IPS DF 4.7 (cell line): Measurements from ENCODE around the gene RND2.
A peak's percentile ranks its signal among the peaks of the same experiment; 100 is the strongest.
"Not testable (repeated sequence)": the region's sequence is repeated elsewhere in the genome, so short reads cannot be mapped to it uniquely, and the experiment has no call there.

Source experiments
- DNase-seq: peaks from one replicate; pipeline ENCODE4 v3.0.0-alpha.2; 2013; ENCODE audit warnings: low spot score; ENCODE audit errors: extremely low read depth

The RND2 gene, protein sequence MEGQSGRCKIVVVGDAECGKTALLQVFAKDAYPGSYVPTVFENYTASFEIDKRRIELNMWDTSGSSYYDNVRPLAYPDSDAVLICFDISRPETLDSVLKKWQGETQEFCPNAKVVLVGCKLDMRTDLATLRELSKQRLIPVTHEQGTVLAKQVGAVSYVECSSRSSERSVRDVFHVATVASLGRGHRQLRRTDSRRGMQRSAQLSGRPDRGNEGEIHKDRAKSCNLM

DNA sequence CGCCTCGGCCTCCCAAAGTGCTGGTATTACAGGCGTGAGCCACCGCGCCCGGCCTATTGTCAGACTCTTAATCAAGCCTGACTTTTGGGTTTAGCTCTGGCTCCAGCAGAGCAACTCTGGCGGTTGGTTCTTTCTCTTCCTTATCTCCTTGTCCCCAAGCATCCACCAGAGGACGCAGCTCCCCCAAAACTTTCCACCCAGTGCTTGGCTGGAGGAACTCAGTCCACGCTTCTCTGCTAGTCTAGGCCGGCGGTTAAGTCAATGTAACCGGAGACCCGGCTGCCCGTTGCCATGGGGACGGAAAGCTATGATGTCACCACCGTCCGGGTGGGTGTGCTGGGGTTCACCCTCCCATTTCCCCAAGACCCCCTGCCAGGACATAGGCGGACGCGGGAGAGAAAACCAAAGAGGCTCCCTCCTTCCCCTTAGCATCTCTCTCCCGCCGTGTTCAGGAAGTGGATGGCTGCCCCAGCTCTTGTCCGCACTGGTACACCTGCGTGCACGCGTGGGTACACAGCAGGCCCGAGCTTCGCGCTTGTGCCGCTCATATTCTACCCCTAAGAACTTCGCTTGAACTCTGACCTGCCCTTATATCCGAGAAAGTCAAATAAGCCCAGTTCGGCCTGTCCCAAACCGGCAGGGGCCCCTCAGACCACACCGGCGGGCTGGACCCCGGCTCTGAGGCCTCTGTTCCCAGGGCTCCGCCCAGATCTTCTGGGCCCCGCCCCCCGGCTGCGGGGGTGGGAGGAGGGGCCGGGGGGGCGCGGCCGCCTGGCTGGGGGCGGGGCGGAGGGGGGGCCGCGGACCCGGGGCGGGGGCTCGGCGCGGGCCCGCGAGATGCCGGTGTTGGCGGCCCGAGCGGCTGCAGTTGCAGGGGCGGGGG is at the start of gene RND2:
Gene RND2, plus strand, starts transcription at position 825 of the 883 bp plus-strand sequence. CDS start 117 bp downstream, outside the sequence.
- DNase-seq: peak; percentile 96

DNA sequence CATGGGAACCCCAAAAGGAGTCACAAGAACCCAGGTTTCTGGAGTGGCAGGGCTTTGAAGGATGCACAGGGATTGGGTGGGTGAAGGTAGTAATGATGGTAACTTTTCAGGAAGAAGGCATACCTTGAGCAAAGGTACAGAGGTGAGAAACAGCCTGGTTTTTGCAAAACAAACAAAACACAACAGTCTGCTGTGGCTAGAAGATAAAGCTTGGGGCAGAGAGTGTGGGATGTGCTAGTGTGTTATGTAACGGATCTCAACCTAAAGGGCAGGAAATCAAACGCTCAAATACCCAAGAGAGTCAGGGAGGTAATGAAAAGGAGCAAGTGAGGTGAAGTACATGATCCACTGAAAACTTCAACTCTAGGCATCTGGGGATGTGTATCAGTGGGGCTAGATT is 49.8 kb upstream of the RND2 start:
- DNase-seq: no peak

DNA sequence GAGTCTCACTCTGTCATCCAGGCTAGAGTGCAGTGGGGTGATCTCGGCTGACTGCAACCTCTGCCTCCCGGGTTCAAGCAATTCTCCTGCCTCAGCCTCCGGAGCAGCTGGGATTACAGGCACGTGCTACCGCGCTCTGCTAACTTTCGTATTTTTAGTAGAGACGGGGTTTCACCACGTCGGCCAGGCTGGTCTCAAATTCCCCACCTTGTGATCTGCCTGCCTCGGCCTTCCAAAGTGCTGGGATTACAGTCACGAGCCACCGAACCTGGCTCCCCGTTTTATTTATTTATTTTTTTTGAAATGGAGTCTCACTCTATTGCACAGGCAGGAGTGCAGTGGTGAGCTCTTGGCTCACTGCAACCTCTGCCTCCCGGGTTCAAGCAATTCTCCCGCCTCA is 49.3 kb upstream of the RND2 start:
- DNase-seq: not testable (repeated sequence)

DNA sequence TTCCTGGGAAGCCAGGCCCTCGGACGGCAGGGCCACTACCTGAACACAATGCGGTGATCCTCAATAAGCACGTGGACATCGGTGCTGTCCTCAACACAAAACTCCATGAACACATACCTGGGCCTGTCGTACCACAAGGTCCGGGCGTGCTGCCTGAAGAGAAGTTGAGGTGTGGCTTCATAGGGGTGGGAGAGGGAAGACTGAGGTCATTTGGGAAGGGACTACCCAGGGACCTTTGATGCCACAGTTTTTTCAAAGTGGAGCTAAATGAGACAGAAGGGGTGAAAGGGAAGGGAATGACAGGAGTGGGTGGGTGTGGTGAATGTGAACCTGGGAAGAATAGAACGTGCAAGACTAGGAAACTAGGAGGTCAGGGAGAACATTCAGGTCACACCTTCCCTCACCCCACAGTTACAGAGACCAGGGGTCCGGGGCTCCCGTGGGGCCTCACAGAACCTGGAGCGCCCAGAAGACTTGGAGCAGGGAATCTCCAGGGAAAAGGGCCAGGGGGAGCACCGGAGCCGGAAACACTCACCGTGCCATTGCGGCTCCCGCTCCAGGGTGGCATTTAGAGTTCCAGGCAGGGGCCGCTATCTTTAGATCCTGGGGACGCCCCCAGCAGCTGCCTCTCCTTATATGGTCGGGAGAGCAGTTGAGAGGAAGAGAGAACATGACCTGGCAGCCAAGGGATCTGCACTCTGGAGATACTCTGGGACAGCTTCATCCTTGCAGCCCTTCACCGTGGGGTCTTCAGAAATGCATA is 45.3 kb upstream of the RND2 start, which contains the start of gene PTGES3L:
Gene PTGES3L, minus strand, starts transcription at position 570 of the 763 bp plus-strand sequence. Its CDS starts 27 bp downstream, at position 543.
- no peak for DNase-seq

DNA sequence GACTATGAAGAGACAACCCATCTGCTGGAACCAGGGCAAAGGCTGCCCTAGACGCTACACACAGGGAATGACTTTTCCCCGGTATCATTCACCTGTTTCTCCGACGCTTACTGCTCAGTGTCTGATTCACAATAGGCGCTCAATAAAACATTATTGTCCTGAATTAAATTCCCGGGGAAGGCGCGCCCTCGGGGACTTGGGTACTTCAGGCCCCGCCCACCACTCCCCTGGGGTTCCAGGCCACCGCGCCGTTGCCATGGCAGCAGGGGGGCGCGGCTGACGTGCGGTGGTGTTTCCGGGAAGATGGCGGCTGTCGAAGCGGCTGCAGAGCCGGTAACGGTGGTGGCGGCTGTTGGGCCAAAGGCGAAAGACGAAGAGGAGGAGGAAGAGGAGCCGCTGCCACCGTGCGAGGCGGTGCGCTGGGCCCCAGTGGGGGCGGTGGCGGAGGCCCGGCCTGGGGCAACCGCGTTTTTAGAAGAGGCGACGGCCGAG is 44.7 kb upstream of the RND2 start, which contains the start of gene RUNDC1:
Gene RUNDC1, plus strand, starts transcription at position 292 of the 492 bp plus-strand sequence. Its CDS starts 12 bp downstream, at position 304.
- no peak for DNase-seq

DNA sequence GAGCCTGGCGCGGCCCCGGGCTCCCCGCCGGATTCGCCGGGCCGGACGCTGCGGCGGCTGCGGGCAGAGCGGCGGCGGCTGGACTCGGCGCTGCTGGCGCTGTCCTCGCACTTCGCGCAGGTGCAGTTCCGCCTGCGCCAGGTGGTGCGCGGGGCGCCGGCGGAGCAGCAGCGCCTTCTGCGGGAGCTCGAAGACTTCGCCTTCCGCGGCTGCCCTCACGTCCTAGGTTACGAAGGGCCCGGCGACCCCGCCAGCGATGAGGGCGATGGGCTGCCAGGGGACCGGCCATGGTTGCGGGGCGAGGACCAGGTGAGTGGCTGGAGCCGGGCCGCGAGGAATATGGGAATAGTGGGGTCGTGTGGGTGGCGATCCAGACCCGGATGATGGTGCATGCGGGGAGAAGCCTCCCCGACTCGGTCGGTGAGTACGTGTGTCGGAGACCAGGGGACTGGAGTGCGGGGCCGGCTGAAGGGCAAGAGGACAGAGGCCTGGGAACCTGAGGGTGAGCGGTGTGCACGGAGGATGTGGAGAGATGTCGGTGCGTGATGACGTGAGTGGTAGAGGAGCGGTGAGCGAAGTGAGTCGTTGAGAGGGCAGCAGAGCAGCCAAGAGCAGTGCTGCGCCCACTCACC is 44.1 kb upstream of the RND2 start:
- DNase-seq: no peak

DNA sequence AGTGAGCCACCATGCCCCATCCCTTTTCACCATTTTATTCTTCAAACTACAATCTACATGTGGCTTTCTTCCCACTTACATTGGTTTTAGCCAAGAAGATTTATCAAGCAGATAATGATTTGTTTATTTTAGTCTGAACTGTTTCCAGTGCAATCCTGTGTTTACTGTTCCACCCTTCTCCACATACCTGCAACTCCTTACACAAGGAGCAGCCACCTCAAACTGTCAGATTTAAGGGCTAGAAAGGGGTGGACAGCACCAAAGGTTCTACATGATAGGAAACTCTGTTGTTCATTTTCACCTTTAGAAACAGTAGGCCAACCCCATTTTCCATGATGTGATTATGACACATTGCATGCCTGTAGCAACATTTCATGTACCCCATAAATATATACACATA is 42.8 kb upstream of the RND2 start:
- DNase-seq: no peak

DNA sequence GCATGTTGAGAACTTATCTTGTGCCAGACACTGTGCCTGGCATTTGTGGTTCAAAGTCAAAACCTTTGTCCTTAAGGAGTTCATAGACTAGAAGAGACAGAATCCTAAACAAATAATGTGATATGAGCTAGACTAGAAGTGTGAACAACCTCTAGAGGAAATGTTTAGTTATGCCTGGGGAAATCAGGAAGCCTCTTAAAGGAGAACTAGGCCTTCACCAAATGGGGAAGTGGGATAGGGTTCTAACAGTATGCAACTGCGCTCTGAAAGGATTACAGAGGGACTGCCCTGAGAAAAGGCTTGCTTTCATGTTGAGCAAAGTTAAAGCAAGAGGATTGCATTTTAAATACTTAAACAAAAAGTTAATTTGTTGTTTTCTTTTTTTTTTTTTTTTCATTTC is 39.8 kb upstream of the RND2 start:
- DNase-seq: no peak

DNA sequence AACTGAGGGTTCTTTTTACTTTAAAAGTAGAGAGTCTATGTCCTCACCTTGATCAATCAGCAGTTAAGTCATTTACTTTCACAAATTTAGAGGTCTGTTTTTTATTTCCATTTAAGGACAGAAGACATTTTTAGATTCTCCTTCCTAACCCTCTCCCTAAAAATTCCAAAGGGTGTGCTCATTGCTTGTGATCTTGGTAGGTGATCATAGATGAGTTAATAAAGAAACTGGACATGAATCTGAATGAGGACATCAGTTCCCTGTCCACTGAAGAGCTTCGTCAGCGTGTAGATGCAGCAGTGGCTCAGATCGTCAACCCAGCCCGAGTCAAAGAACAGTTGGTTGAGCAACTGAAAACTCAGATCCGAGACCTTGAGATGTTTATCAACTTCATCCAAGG is 35.9 kb upstream of the RND2 start:
- no peak for DNase-seq

DNA sequence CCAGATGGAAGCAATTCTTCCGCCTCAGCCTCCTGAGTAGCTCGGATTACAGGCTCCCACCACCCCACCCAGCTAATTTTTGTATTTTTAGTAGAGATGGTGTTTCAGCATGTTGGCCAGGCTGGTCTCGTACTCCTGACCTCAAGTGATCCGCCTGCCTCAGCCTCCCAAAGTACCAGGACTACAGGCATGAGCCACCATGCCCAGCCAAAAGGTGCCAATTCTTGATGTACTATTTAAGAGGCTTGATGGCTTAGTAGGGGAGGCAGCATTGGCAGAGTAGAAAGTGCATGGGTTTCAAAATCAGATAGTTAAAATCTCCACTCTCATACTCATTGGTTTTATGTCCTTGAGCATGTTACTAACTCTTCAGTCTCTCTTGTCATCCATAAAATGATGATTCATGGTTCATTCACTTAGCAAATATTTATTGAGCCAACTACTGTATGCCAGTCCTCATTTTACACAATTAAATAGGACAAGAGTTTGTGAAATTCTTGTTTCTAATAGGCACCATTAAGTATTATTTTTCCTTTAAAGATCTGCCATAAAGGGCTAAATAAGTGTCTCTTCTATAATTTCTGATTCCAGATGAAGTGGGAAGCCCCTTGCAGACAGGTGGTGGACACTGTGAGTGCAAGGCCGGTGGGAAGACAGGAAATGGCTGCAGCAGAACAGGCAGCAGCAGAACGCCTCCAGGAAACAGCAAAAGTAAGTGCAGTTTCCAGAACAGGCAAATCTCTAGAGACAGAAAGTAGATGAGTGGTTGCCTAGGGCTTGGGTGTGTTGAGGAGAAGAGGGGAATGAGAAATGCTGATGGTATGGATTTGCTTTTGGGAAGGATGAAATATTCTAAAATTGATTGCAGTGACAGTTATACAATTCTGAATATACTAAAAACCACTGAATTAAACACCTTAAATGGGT is 35.0 kb upstream of the RND2 start:
- DNase-seq: no peak

DNA sequence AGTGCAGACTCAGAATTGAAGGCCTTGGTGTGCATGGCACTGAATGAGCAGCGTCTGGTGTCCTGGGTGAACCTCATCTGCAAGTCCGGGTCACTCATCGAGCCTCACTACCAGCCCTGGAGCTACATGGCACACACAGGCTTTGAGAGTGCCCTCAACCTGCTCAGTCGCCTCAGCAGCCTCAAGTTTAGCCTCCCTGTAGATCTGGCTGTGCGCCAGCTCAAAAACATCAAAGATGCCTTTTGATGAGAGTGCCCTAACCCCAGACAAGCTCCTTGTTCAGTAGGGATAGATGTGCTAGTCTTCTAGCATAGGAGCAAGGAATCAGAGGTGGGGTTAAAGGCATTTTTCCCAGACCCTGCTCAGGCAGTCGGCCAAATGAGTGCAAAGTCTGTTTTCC is 33.6 kb upstream of the RND2 start:
- DNase-seq: no peak

DNA sequence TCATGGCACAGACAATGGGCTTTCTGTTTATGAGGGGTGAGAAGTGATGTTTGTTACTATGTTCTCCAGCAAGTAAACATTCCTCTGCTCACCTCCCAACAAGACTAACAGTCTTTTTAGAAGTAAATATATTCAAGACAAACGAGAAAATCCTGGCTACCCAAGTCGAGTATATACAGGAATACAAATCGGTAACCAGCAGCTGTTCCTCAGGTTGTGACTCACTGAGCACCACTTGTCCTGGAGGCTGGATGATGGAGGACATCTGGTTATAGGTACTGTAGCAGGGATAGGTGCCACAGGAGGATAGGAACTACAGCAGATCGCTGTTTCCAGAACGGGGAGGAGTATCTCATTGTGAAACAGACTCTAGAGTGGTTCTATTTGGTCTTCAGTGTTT is 32.2 kb upstream of the RND2 start:
- DNase-seq: no peak

DNA sequence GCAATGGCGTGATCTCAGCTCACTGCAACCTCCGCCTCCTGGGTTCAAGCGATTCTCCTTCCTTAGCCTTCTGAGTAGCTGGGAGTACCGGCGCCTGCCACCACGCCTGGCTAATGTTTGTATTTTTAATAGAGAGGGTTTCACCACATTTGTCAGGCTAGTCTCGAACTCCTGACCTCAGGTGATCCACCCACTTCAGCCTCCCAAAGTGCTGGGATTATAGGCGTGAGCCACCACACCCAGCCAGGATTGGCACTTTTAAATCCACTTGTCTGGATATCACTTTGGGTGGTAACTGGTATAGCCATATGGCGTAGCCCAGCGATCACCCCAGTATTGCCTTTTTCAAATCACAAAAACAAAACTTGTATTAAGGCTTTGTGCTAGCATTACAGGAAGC is 31.1 kb upstream of the RND2 start:
- not testable (repeated sequence) for DNase-seq

DNA sequence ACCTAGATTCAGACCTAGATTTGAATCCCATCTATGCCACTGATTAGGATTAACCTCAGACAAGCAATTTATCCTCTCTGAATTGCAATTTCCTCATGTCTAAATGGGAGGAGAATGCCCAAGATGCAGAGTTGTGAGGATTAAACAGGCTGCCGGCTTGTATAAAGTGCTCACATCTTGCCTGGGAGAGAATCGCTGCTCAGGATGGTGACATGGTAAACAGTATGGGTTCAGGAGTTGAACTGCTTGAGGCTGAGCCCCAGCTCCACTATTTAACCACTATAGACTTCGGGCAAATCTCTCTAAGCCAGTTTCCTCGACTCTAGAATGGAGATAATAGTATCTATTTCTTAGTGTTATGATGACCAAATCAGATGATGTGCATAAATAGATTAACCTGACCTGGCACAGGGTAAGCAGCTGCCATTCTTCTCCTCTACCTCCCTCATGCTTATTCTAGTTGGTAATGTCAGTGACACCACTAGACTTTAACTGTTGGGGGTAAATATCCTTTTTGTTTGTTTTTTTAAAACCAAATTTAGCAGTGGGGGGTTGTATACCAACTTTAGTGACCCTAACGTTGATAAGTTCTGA is 27.5 kb upstream of the RND2 start:
- no peak for DNase-seq

DNA sequence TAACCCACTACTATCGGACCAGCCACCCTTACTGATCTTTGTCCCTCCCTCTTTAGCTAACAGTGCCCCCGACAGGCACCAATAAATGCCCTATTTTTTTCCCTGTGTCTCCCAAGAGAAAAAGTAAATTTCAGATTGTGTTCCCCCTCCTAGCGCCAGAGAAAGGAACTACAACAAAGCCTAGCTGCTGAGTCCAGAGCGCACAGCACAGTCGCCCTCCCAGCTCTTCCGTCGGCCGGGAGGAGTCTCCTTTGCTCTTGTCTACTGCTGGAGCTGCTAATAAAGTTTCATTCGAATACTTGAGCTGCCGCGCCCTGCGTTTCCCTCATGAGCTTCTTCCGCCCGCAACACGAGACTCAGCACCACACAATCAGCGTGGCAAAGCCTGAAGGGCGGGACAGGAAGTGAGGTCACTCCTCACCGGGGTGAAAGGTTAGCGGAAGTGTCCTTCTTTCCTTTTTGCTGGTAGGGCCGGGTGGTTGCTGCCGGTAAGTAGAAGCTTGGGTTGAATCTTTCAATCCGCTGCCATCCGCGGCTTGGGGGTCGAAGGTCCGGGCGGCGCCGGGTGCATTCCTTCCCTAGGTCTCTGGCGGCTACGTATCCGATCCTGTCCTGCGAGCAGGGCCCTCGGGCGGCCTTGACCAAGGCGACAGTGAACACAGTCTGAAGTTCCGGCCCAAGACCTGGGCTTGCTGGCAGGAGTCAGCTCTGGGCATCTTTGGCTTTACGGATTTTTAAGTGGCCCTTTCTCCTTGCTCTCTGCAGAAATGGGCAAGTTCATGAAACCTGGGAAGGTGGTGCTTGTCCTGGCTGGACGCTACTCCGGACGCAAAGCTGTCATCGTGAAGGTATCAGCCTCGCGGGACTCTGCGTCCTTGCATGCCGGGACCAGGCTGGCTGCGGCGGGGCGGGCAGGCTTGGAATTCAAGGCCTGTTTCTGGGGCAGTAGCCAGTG is 26.8 kb upstream of the RND2 start, which contains the start of gene RPL27:
Gene RPL27, plus strand, starts transcription at position 436 of the 955 bp plus-strand sequence. Its CDS starts 332 bp downstream, at position 768.
- peak; percentile 99 for DNase-seq

DNA sequence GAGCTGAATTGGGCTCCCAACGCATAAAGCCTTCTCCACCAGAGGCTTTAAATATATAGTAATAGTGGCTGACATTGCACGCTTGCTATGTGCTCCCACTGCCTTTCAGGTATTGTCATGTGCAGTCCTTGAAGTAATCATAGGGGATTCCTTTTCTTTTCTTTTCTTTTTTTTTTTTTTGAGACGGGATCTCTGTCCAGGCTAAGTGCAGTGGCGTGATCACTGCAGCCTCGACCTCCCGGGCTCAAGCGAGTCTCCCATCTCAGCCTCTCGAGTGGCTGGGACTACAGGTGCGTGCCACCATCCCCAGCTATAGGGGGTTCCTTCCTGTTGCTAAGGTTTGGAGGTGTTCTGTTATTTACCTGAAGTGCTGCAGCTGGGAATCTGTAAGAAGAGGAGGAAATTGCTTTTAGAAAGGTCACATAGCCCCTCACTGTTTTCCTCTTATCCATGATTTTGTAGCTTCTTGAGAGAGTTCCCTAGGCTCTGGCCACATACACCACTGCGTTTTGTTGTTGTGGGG is 26.0 kb upstream of the RND2 start:
- no peak for DNase-seq

DNA sequence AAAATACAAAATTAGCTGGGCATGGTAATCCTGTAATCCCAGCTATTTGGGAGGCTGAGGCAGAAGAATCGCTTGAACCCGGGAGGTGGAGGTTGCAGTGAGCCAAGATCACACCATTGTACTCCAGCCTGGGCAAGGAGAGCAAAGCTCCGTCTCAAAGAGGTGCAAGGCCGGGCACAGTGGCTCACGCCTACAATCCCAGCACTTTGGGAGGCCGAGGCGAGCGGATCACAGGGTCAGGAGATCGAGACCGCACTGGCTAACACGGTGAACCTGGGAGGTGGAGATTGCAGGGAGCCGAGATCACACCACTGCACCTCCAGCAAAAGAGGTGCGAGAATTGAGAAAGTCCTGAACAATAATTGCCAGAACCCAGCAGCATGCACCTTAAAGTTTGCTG is 24.1 kb upstream of the RND2 start:
- not testable (repeated sequence) for DNase-seq

DNA sequence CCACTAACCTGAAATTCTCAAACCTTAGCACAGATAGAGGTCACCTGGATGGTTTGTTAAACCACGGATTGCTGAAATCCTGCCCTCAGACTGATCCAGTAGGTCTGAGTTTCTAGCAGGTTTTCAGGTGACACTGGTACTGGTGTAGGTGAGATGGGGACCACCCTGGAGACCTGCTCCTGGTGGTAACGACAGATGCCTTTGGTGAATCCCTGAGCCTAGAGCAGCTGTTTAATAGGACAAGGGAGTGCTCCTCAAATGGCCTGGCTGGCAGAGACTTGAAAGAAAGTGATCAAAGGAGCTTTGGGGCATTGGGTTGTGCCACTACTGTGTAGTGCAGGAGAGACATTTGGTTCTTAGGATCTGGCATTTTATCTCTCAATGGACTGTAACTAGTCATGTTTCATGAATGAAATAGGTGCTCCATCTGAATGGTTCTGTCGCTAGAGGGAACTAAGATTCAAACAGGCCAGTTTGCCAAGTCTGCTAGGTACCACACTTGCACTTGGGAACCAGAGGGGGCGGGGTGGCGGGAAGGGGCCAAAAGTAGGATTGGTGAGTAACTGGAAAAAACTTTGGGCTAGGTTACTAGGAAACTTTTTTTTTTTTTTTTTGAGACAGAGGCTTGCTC is 21.4 kb upstream of the RND2 start:
- DNase-seq: no peak
